PC-9 (cell line): ENCODE data around the gene PACSIN1. TPM values are rescaled to one million over a fixed set of nuclear protein-coding genes. Genes with fewer than 3 reads are reported as not detected.

ENCODE experiments used
- BruUV-seq: library from RNA; stranded (reverse); fragments of 400-500 nt; replicated peaks from 2 replicates; lab custom pipeline; 2021; lab: Mats Ljungman, UMichigan
- CTCF ChIA-PET: fragments of 300-600 bp; sonication (Branson Sonifier 250); formaldehyde crosslinking; loops from one replicate; lab custom pipeline; 2022; ENCODE audit warnings: antibody characterized with exemption; lab: Charles Lee
- POLR2A ChIA-PET: fragments of 300-600 bp; sonication (Branson Sonifier 250); formaldehyde crosslinking; loops from one replicate; lab custom pipeline; 2022; ENCODE audit warnings: antibody characterized with exemption; ENCODE audit not compliant: unreplicated experiment; lab: Charles Lee
- DNase-seq, 2 experiments: peaks; one replicate each; pipeline versions ENCODE4 v3.0.0 to v3.0.0-alpha.2; 2015 to 2022; ENCODE audit warnings: mixed read lengths in 1 of 2
- H2AFZ ChIP-seq: fragments of 200-600 bp; sonication (generic); 2 replicates; pipeline ENCODE4 v1.8.1; 2017; ENCODE audit warnings: antibody characterized with exemption
- H3F3A ChIP-seq: fragments of 200-600 bp; sonication (generic); 2 replicates; pipeline ENCODE4 v1.8.1; 2017; ENCODE audit warnings: antibody characterized with exemption, mild to moderate bottlenecking, low read depth; ENCODE audit not compliant: insufficient read depth
- H3K27ac ChIP-seq: fragments of 200-600 bp; sonication (generic); 2 replicates; pipeline ENCODE4 v1.6.1; 2016; ENCODE audit warnings: mixed run types
- H3K27me3 ChIP-seq: fragments of 200-600 bp; sonication (generic); 2 replicates; pipeline ENCODE4 v1.6.1; 2016; ENCODE audit warnings: low read depth, mixed run types; ENCODE audit not compliant: insufficient read depth
- H3K36me3 ChIP-seq: fragments of 200-600 bp; sonication (generic); 2 replicates; pipeline ENCODE4 v1.6.1; 2016; ENCODE audit warnings: low read depth, mixed run types
- H3K4me1 ChIP-seq: fragments of 200-600 bp; sonication (generic); replicated peaks from 2 replicates; pipeline ENCODE4 v1.6.1; 2016; ENCODE audit warnings: mixed run types; ENCODE audit not compliant: insufficient read depth
- H3K4me2 ChIP-seq: fragments of 200-600 bp; sonication (generic); 2 replicates; pipeline ENCODE4 v1.6.1; 2017; ENCODE audit warnings: mixed run types
- H3K4me3 ChIP-seq: fragments of 200-600 bp; sonication (generic); 2 replicates; pipeline ENCODE4 v1.6.1; 2016; ENCODE audit warnings: mixed run types
- H3K79me2 ChIP-seq: fragments of 200-600 bp; sonication (generic); 2 replicates; pipeline ENCODE4 v1.6.1; 2017; ENCODE audit warnings: low read depth, mixed run types
- H3K9me2 ChIP-seq: fragments of 200-600 bp; sonication (generic); 2 replicates; pipeline ENCODE4 v1.8.1; 2017; ENCODE audit warnings: mild to moderate bottlenecking; ENCODE audit not compliant: insufficient read depth
- H3K9me3 ChIP-seq: fragments of 200-600 bp; sonication (generic); 2 replicates; pipeline ENCODE4 v1.8.1; 2016; ENCODE audit warnings: low read depth; ENCODE audit not compliant: insufficient read depth
- H4K20me1 ChIP-seq: fragments of 200-600 bp; sonication (generic); 2 replicates; pipeline ENCODE4 v1.8.1; 2017; ENCODE audit not compliant: insufficient read depth
- CTCF ChIP-seq: fragments of 200-600 bp; sonication (generic); conservative IDR thresholded peaks from 2 replicates; pipeline ENCODE4 v1.6.1; 2017; ENCODE audit warnings: mixed run types, antibody characterized with exemption, mild to moderate bottlenecking, moderate library complexity
- EZH2 ChIP-seq: fragments of 200-600 bp; sonication (generic); IDR thresholded peaks from 2 replicates; pipeline ENCODE4 v1.8.0; 2017; ENCODE audit warnings: antibody characterized with exemption, low read depth
- intact Hi-C: fragments of 100-400 bp; cut with micrococcal nuclease; formaldehyde crosslinking; loops from one replicate; pipeline ENCODE4 v1.10.0; 2022; ENCODE audit not compliant: unreplicated experiment
- total RNA-seq: library from RNA; stranded (reverse); gene quantifications from 2 replicates; pipeline ENCODE4 v1.2.3, GENCODE V29; 2021

Gene PACSIN1
- total RNA-seq, 1 experiment from 2014 or later = 5.0 TPM

- no peaks in the 10 kb centered on the region for H3K9me3 ChIP-seq
- H3K27ac ChIP-seq = no peak overlapping the region
- no peaks in the 10 kb centered on the region for H3K36me3 ChIP-seq
- no peaks in the 10 kb centered on the region for H3K9me2 ChIP-seq
- no peaks in the 10 kb centered on the region for H3K79me2 ChIP-seq
- DNase-seq = no peak
- no peaks in the 10 kb centered on the region for H4K20me1 ChIP-seq
- no peak overlapping the region for H3K4me3 ChIP-seq
- H3K4me1 ChIP-seq = peaks cover 24% of the 10 kb centered on the region
- ChIA-PET POLR2A (interaction anchor here (0.7 kb wide), 1 partner anchor 872 kb away, joined by 3 read pairs; no protein-coding TSS in a partner anchor), CTCF (no interaction called here)
- peaks cover 30% of the 10 kb centered on the region; the same call in 1 of the 2 replicates for H3F3A ChIP-seq
- intact Hi-C loops = no loop called here
- no peak for TF ChIP-seq CTCF
- no peak for TF ChIP-seq EZH2
- no peak overlapping the region for H2AFZ ChIP-seq
- no TSS peak for BruUV-seq
- no peak overlapping the region for H3K4me2 ChIP-seq
- H3K27me3 ChIP-seq = no peaks in the 10 kb centered on the region
Measured at GRCh38 chr6:34569361-34569973, 103.6 kb downstream of the PACSIN1 start.

- Histone ChIP-seq H3K27me3 (no peaks in the 10 kb centered on the region), H3K4me1 (peaks cover 24% of the 10 kb centered on the region), H3K9me3 (no peaks in the 10 kb centered on the region), H4K20me1 (no peaks in the 10 kb centered on the region), H3K4me3 (no peak overlapping the region), H3K9me2 (no peaks in the 10 kb centered on the region), H3K27ac (no peak overlapping the region), H3F3A (peaks cover 30% of the 10 kb centered on the region; the same call in 1 of the 2 replicates), H2AFZ (no peak overlapping the region), H3K36me3 (no peaks in the 10 kb centered on the region), H3K4me2 (no peak overlapping the region), H3K79me2 (no peaks in the 10 kb centered on the region)
- POLR2A ChIA-PET = no interaction called here
- TF ChIP-seq EZH2 (no peak), CTCF (no peak)
- no TSS peak for BruUV-seq
- CTCF ChIA-PET = interaction anchor here (0.7 kb wide), 1 partner anchor 23 kb away, joined by 15 read pairs; no protein-coding TSS in a partner anchor
- intact Hi-C loops = no loop called here
- peak in 1 of 2 experiments; percentile 16 for DNase-seq
Measured at GRCh38 chr6:34570066-34570833, 104.4 kb downstream of the PACSIN1 start.

GRCh38 chr6:34571388-34571787 lies 105.5 kb downstream of the PACSIN1 start:
- peaks cover 24% of the 10 kb centered on the region for H3K4me1 ChIP-seq
- ChIA-PET POLR2A (no interaction called here), CTCF (interaction anchor here (0.6 kb wide), 1 partner anchor 26 kb away, joined by 9 read pairs; no protein-coding TSS in a partner anchor)
- H3K4me2 ChIP-seq = no peak overlapping the region
- H3K79me2 ChIP-seq = no peaks in the 10 kb centered on the region
- H3K4me3 ChIP-seq = no peak overlapping the region
- no peak overlapping the region for H2AFZ ChIP-seq
- BruUV-seq = no TSS peak
- peaks cover 34% of the 10 kb centered on the region; the same call in 1 of the 2 replicates for H3F3A ChIP-seq
- intact Hi-C loops = no loop called here
- no peaks in the 10 kb centered on the region for H3K9me3 ChIP-seq
- H3K27ac ChIP-seq = no peak overlapping the region
- no peak for DNase-seq
- H3K27me3 ChIP-seq = no peaks in the 10 kb centered on the region
- TF ChIP-seq CTCF (no peak), EZH2 (no peak)
- no peaks in the 10 kb centered on the region for H4K20me1 ChIP-seq
- H3K9me2 ChIP-seq = no peaks in the 10 kb centered on the region
- no peaks in the 10 kb centered on the region for H3K36me3 ChIP-seq
